ENCODE measurements around the gene VTCN1. TPM values are rescaled to one million over a fixed set of nuclear protein-coding genes. Genes with fewer than 3 reads are reported as not detected.

The VTCN1 gene
- polyA plus RNA-seq, 1 donor, result 24.9 TPM

DNA sequence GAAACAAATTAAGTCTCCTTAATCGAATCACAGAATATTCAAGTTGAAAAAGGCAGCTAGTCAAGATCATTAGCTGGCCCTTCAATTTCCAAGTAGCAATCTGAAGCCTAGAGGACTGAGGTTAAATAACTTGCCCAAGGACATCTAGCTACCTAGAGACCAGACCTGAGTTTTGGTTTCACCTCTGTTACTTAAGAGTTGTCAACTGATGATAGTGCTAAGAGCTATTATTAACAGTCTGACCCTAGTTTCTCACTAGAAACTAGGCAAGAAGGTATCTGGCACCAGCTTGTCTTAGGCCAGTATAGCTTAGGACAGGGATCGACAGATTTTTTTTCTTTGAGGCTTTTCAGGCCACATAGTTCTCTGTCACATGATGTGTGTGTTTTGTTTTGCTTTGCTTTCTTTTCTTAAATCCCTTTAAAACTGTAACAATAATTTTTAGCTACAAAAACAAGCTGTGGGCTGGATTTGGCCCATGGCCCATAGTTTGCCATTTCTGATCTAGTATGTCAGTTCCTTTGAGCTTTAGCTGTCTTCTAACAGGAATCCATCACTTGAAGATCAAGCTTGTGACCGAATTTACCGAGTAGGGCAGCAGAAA, 112.3 kb downstream of the VTCN1 start:
- no peak for DNase-seq

DNA sequence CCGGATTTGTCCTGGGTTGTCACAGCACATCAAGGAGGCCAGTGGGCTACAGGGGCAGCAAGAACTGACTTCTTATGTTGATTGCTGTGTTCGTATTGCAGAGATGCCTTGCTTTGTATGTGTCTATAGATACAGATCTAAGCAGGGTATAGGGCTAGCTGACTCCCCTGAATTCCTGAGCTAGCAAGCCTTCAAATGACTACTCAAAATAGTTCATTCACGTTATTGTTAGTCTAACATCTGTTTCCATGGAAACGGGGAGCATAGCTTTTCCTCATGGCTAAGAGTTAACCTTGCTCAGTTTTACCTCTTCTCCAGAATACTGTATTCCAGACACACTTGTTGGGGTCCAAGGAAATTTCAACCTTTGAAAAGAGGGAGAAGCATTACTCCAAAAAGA, 113.3 kb downstream of the VTCN1 start:
- no peak for DNase-seq

DNA sequence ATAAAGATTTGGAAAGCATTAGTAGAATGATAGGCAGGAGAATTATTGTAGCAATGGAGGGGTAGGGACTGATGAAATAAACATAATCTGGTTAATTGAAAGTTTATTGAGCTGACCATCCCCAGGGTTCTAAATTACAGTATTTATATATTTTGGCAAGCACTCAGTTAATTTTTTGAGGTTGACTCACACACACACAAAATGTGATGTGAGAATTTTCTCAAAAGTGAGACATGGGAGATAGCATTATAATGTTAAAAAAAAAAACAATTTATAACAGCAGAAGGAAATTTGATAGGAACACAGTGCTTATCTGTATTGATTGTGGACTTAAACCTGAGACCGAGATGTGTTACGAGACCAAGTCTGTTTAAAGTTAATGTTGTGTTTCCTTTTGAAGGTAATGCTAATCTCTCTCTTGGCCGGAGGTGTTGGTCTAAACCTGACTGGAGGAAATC, 113.7 kb downstream of the VTCN1 start:
- DNase-seq, result no peak

DNA sequence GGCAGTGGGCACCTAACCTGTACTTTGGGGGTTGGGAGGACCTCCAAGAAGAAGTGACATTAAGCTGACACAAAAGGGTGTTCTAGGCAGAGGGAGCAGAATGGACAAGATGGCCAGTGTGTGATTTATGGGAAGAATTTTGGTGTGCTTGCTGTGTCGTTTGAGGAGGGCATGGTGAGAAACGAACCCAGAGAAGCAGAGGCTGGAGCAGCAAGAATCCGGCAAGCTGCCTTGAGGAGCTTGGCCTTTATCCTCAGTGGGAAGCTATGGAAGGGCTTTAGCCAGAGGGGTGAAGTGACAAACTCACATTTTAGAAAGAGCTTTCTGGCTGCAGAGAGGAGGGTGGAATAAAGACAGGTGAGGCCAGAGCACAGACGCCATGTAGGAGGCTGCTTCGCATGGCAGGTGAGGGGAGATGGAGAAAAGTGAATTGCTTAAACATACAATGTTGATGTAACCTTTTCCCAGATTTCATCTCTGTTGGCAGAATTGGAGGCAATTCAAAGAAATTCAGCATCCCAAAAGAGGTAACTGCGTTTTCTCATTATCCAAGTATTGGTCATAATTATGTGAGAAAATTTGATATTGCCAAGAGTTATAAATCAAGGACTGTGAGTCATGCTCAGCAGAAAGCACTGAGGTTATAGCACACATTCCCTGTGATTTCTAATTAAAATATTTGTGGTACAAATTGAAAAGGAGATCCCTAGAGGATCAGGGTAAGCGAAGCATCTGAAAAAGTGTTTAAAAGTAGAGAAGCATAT, 115.7 kb downstream of the VTCN1 start:
- DNase-seq, result no peak

DNA sequence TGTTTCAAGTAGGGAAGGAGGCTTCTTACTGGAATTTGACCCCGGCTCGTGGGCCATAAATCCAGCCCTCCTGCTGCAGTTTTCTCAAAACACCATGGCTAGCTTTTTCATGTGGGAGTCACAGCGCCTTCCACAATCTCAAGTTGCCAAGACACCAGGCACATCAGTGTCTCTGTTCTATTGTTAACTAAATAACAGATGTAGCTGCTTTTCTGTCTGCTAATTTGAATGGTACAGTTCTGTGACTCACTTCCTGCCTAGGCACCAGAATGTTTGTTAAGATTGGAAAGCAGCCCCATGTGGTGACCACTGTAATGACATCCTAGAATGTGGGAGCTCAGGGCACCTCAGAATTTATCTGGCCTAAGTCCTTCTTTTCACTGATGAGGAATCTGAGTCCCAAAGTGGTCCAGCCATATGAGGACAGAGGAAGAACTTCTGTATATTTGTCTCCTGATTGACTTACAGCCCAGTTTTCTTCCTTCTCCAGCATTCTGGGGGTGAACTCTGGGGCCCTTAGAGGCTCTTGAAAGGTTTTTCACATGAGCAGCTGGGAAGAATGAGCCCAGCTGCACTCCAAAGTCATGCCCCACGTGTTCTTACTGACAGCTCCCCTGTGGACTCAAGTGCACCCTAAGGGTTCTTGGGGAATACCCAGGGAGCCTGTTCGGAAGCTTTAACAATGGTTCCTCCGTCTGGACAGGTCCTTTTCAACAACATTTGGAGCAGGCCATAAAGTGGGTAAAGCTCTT, 116.7 kb downstream of the VTCN1 start:
- DNase-seq, result peak; percentile 59

Other genes with a start within 250 kb of the VTCN1 start
- gene CD101, start 209.2 kb downstream of the VTCN1 start, polyA plus RNA-seq (ENCODE audit: insufficient read length), result 3.6 TPM
- 32.1 TPM for gene TTF2, start 150.6 kb downstream of the VTCN1 start, polyA plus RNA-seq (ENCODE audit: insufficient read length)
- 29.5 TPM for gene TRIM45, start 89.2 kb downstream of the VTCN1 start, polyA plus RNA-seq (ENCODE audit: insufficient read length)
- 48.5 TPM for gene MAN1A2, start 156.5 kb upstream of the VTCN1 start, polyA plus RNA-seq (ENCODE audit: insufficient read length)

Measured in left kidney (tissue), 2 donors.